Fibroblast of lung (primary cell): ENCODE data around the gene HSPH1. TPM values are rescaled to one million over a fixed set of nuclear protein-coding genes. Genes with fewer than 3 reads are reported as not detected.
"Not testable (repeated sequence)": the region's sequence is repeated elsewhere in the genome, so short reads cannot be mapped to it uniquely, and the experiment has no call there.

Source experiments
- DNase-seq, 2 donors: peaks; one replicate each; pipeline versions ENCODE4 v3.0.0 to v3.0.0-alpha.2; 2010; ENCODE audit warnings: low read depth in 2 of 2
- H2AFZ ChIP-seq: 2 replicates; pipeline ENCODE4 v1.5.1; 2012; ENCODE audit warnings: low read length, control low read depth, inconsistent platforms
- H3K27ac ChIP-seq: 2 replicates; pipeline ENCODE4 v1.5.1; 2011; ENCODE audit warnings: low read length, control low read depth; ENCODE audit not compliant: insufficient read depth
- H3K27me3 ChIP-seq: 2 replicates; pipeline ENCODE4 v1.5.1; 2011; ENCODE audit warnings: mild to moderate bottlenecking, low read length; ENCODE audit not compliant: control insufficient read depth, insufficient read depth
- H3K36me3 ChIP-seq: 2 replicates; pipeline ENCODE4 v1.5.1; 2011; ENCODE audit warnings: low read length; ENCODE audit not compliant: control insufficient read depth, insufficient read depth
- H3K4me1 ChIP-seq: 2 replicates; pipeline ENCODE4 v1.5.1; 2011; ENCODE audit warnings: low read length; ENCODE audit not compliant: control insufficient read depth, insufficient read depth; ENCODE audit errors: extremely low read depth
- H3K4me2 ChIP-seq: 2 replicates; pipeline ENCODE4 v1.5.1; 2011; ENCODE audit warnings: low read length, control low read depth; ENCODE audit not compliant: insufficient read depth; ENCODE audit errors: extremely low read depth
- H3K4me3 ChIP-seq, 4 experiments: fragments of 200-600 bp in 1 of 4; sonication (generic) in 1 of 4; replicated peaks in 1 of 4; 2 replicates each; pipeline ENCODE4 v1.5.1; 2011 to 2016; ENCODE audit warnings: low read length in 4 of 4, low read depth in 3 of 4, mild to moderate bottlenecking in 3 of 4, control low read depth in 2 of 4, inconsistent platforms in 1 of 4, mixed read lengths in 1 of 4; ENCODE audit not compliant: insufficient read depth in 1 of 4; ENCODE audit errors: control extremely low read depth in 1 of 4
- H3K79me2 ChIP-seq: 2 replicates; pipeline ENCODE4 v1.5.1; 2012; ENCODE audit warnings: mild to moderate bottlenecking, low read length, inconsistent platforms; ENCODE audit not compliant: control insufficient read depth, insufficient read depth
- H3K9ac ChIP-seq: 2 replicates; pipeline ENCODE4 v1.5.1; 2011; ENCODE audit warnings: mild to moderate bottlenecking, low read length, control low read depth; ENCODE audit not compliant: insufficient read depth
- H3K9me3 ChIP-seq: 2 replicates; pipeline ENCODE4 v1.5.1; 2012; ENCODE audit warnings: low read depth, low read length; ENCODE audit not compliant: control insufficient read depth, insufficient read depth
- H4K20me1 ChIP-seq: 2 replicates; pipeline ENCODE4 v1.5.1; 2011; ENCODE audit warnings: low read length; ENCODE audit not compliant: control insufficient read depth, insufficient read depth; ENCODE audit errors: extremely low read depth
- CTCF ChIP-seq, 2 donors: IDR thresholded peaks in 1 of 2; conservative IDR thresholded peaks in 1 of 2; 1 replicate in 1 of 2; 2 replicates in 1 of 2; pipeline ENCODE4 v1.5.1; 2011 to 2012; ENCODE audit warnings: low read length in 2 of 2, control low read depth in 1 of 2, inconsistent platforms in 1 of 2, low read depth in 1 of 2, mild to moderate bottlenecking in 1 of 2
- EZH2 ChIP-seq: IDR thresholded peaks from 2 replicates; pipeline ENCODE4 v1.5.1; 2012; ENCODE audit warnings: low read length, control low read depth, mild to moderate bottlenecking; ENCODE audit errors: missing control alignments
- polyA plus RNA-seq, 2 donors: library from polyadenylated mRNA; depleted of rRNA in 1 of 2; stranded (reverse) in 1 of 2; unstranded in 1 of 2; fragments of >200 nt; gene quantifications; 2 replicates each; pipeline ENCODE4 v1.2.1, GENCODE V29; 2011 to 2012; ENCODE audit warnings: missing spikeins in 1 of 2
- total RNA-seq: library from RNA; depleted of rRNA; stranded (reverse); fragments of >200 nt; gene quantifications from 2 replicates; pipeline ENCODE4 v1.2.1, GENCODE V29; 2014

HSPH1 gene
- total and polyA plus RNA-seq, 2 donors (not counting 1 experiment from before 2014, with no cell fraction given): 34.4 to 40.6 TPM

- Histone ChIP-seq H3K36me3 (no peaks in the 10 kb centered on the region), H3K27ac (no peak overlapping the region), H3K27me3 (peaks cover 14% of the 10 kb centered on the region), H3K4me1 (no peaks in the 10 kb centered on the region), H3K9ac (no peak overlapping the region), H3K4me2 (no peak overlapping the region), H3K79me2 (no peaks in the 10 kb centered on the region), H4K20me1 (no peaks in the 10 kb centered on the region), H2AFZ (no peak overlapping the region), H3K9me3 (no peaks in the 10 kb centered on the region), H3K4me3 (no peak overlapping the region)
- no peak for TF ChIP-seq EZH2
- TF ChIP-seq CTCF (conservative IDR thresholded peaks at IDR 0.05 in 1 of 2, IDR thresholded peaks at IDR 0.05 in 1 of 2; ENCODE audit: low read depth in 1 of 2, low read length in 2 of 2): no peak
- DNase-seq: no peak
These were observed 58.8 kb downstream of the HSPH1 start for GRCh38 chr13:31102905-31103304.

- H2AFZ ChIP-seq: no peak overlapping the region
- no peaks in the 10 kb centered on the region for H3K36me3 ChIP-seq
- DNase-seq: no peak
- no peaks in the 10 kb centered on the region for H3K4me1 ChIP-seq
- H3K9ac ChIP-seq: no peak overlapping the region
- no peak overlapping the region for H3K4me3 ChIP-seq
- no peak overlapping the region for H3K27ac ChIP-seq
- H3K79me2 ChIP-seq: no peaks in the 10 kb centered on the region
- H3K4me2 ChIP-seq: no peak overlapping the region
- no peaks in the 10 kb centered on the region for H4K20me1 ChIP-seq
- no peaks in the 10 kb centered on the region for H3K9me3 ChIP-seq
- TF ChIP-seq CTCF (conservative IDR thresholded peaks at IDR 0.05 in 1 of 2, IDR thresholded peaks at IDR 0.05 in 1 of 2; ENCODE audit: low read depth in 1 of 2, low read length in 2 of 2): no peak
- no peak for TF ChIP-seq EZH2
- H3K27me3 ChIP-seq: peaks cover 14% of the 10 kb centered on the region
These were observed 60.1 kb downstream of the HSPH1 start for GRCh38 chr13:31101472-31102170.

GRCh38 chr13:31100721-31101120 lies 61.0 kb downstream of the HSPH1 start:
- Histone ChIP-seq H3K4me2 (no peak overlapping the region), H3K79me2 (no peaks in the 10 kb centered on the region), H3K4me3 (no peak overlapping the region), H3K9me3 (no peaks in the 10 kb centered on the region), H3K27ac (no peak overlapping the region), H4K20me1 (no peaks in the 10 kb centered on the region), H2AFZ (no peak overlapping the region), H3K4me1 (no peaks in the 10 kb centered on the region), H3K9ac (no peak overlapping the region), H3K27me3 (peaks cover 11% of the 10 kb centered on the region), H3K36me3 (no peaks in the 10 kb centered on the region)
- no peak for TF ChIP-seq CTCF (conservative IDR thresholded peaks at IDR 0.05 in 1 of 2, IDR thresholded peaks at IDR 0.05 in 1 of 2; ENCODE audit: low read depth in 1 of 2, low read length in 2 of 2)
- TF ChIP-seq EZH2: no peak
- no peak for DNase-seq

- not testable (repeated sequence) for H2AFZ ChIP-seq, H3K4me3 ChIP-seq, H3K27ac ChIP-seq, H3K79me2 ChIP-seq, H3K4me1 ChIP-seq, H3K36me3 ChIP-seq, DNase-seq, H3K4me2 ChIP-seq, H4K20me1 ChIP-seq, H3K9ac ChIP-seq, H3K27me3 ChIP-seq, H3K9me3 ChIP-seq
These were observed 63.7 kb downstream of the HSPH1 start for GRCh38 chr13:31097911-31098434.
